ENCODE measurements around the gene SUPT20H.

- TF ChIP-seq ZNF384 (IDR thresholded peaks at IDR 0.05), result no peak
- no peak for TF ChIP-seq TARDBP (IDR thresholded peaks at IDR 0.05)
- no peak for TF ChIP-seq SP1 (IDR thresholded peaks at IDR 0.05)
- no peak for TF ChIP-seq ELF4 (IDR thresholded peaks at IDR 0.05)
Measured at GRCh38 chr13:37109051-37109678, 49.7 kb upstream of the SUPT20H start.
